LNCaP clone FGC (cell line): ENCODE results near the gene SIGLEC7.
A peak's percentile ranks its signal among the peaks of the same experiment; 100 is the strongest.

Source experiments
- DNase-seq: peaks from one replicate; pipeline ENCODE4 v3.0.0-alpha.2; 2011; ENCODE audit warnings: low read depth
- H3K4me3 ChIP-seq: 2 replicates; pipeline ENCODE4 v1.5.1; 2011; ENCODE audit warnings: mild to moderate bottlenecking, low read depth, low read length, control low read depth
- CTCF ChIP-seq: IDR thresholded peaks from 2 replicates; pipeline ENCODE4 v1.5.1; 2012; ENCODE audit warnings: mild to moderate bottlenecking; ENCODE audit not compliant: control insufficient read depth, insufficient read depth; ENCODE audit errors: extremely low read depth

SIGLEC7 gene

GRCh38 chr19:51157265-51157664 lies 15.2 kb downstream of the SIGLEC7 start:
- no peak for TF ChIP-seq CTCF
- DNase-seq = no peak
- no peak overlapping the region for H3K4me3 ChIP-seq

- DNase-seq = no peak
- TF ChIP-seq CTCF = peak; percentile 94
- no peak overlapping the region for H3K4me3 ChIP-seq
These were observed 16.5 kb downstream of the SIGLEC7 start for GRCh38 chr19:51158474-51159129.

GRCh38 chr19:51159656-51160055 lies 17.6 kb downstream of the SIGLEC7 start:
- TF ChIP-seq CTCF = no peak
- DNase-seq = no peak
- no peak overlapping the region for H3K4me3 ChIP-seq

- no peak for DNase-seq
- no peak for TF ChIP-seq CTCF
- no peak overlapping the region for H3K4me3 ChIP-seq
These were observed 19.2 kb downstream of the SIGLEC7 start for GRCh38 chr19:51161266-51161665.

GRCh38 chr19:51161867-51162496 lies 19.9 kb downstream of the SIGLEC7 start:
- DNase-seq = no peak
- no peak for TF ChIP-seq CTCF
- H3K4me3 ChIP-seq = no peak overlapping the region

GRCh38 chr19:51163257-51163656 lies 21.2 kb downstream of the SIGLEC7 start:
- DNase-seq = no peak
- no peak for TF ChIP-seq CTCF
- H3K4me3 ChIP-seq = no peak overlapping the region

- TF ChIP-seq CTCF = no peak
- H3K4me3 ChIP-seq = no peak overlapping the region
- no peak for DNase-seq
These were observed 22.1 kb downstream of the SIGLEC7 start for GRCh38 chr19:51164215-51164614.
